Esophagus squamous epithelium (tissue), 4 donors: ENCODE measurements around the gene NEMF.

Source experiments
- CTCF ChIP-seq, 6 experiments: fragments of 450-650 bp in 4 of 6; fragments of 200-600 bp in 2 of 6; sonication (generic) in 2 of 6; IDR thresholded peaks; one replicate each; pipeline ENCODE4 v1.5.1; 2016 to 2019; ENCODE audit warnings: antibody characterized with exemption in 6 of 6, mild to moderate bottlenecking in 4 of 6, moderate library complexity in 4 of 6
- POLR2A ChIP-seq, 4 donors: fragments of 450-650 bp; IDR thresholded peaks; one replicate each; pipeline ENCODE4 v1.6.1; 2017; ENCODE audit warnings: antibody characterized with exemption in 4 of 4, mild to moderate bottlenecking in 4 of 4, moderate library complexity in 3 of 4

GRCh38 chr14:49761839-49762551 is 90.6 kb downstream of the NEMF start:
- no peak for TF ChIP-seq CTCF (IDR thresholded peaks at IDR 0.05)
- no peak for TF ChIP-seq POLR2A (IDR thresholded peaks at IDR 0.05)
